ENCODE results near the gene RHOH. TPM values are rescaled to one million over a fixed set of nuclear protein-coding genes. Genes with fewer than 3 reads are reported as not detected.

RHOH gene
- total RNA-seq, 2 experiments from 2014 or later: 134 to 137 TPM

DNA sequence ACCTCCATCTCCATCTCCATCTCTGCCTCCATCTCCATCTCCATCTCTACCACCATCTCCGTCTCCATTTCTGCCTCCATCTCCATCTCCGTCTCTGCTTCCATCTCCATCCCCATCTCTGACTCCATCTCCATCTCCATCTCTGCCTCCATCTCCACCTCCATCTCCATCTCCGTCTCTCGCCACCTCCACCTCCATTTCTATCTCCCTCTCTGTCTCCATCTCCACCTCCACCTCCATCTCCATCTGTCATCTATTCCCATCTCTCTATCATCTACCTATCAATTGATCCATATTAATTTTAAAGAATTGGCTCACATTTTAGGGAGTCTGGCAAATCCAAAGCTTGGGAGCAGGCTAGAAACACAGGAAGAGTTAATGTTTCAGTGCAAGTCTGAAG is 98.7 kb downstream of the RHOH start:
- ChIA-PET POLR2A (no interaction called here), CTCF (interaction anchor here (1.1 kb wide), 2 partner anchors 9 to 12 kb away, joined by 3 to 4 read pairs; no protein-coding TSS in a partner anchor)
- no peak for DNase-seq
- Mint-ChIP-seq H3K27me3 (no peaks in the 10 kb centered on the region), H3K4me3 (no peak overlapping the region), H3K27ac (no peak overlapping the region), H3K9me3 (peaks cover 8% of the 10 kb centered on the region), H3K4me1 (peaks cover 44% of the 10 kb centered on the region), H3K36me3 (ENCODE audit: low read depth) (peaks cover 16% of the 10 kb centered on the region)

Other genes starting within 250 kb of the RHOH start
- 100 to 1,000 TPM; 108 to 116 TPM for gene PDS5A, start 219.1 kb upstream of the RHOH start, total RNA-seq
- gene N4BP2, start 140.2 kb upstream of the RHOH start, total RNA-seq: 10 to 100 TPM; 32.2 to 39.2 TPM
- gene CHRNA9, start 138.3 kb downstream of the RHOH start, total RNA-seq: not detected